ENCODE results near the gene TRAF2. TPM values are rescaled to one million over a fixed set of nuclear protein-coding genes. Genes with fewer than 3 reads are reported as not detected.

Gene TRAF2
- total and polyA plus RNA-seq, 2 of the 13 experiments (the other 11 are each of a cell fraction or from before 2014, with no cell fraction given), result 12.4 to 13.6 TPM

DNA sequence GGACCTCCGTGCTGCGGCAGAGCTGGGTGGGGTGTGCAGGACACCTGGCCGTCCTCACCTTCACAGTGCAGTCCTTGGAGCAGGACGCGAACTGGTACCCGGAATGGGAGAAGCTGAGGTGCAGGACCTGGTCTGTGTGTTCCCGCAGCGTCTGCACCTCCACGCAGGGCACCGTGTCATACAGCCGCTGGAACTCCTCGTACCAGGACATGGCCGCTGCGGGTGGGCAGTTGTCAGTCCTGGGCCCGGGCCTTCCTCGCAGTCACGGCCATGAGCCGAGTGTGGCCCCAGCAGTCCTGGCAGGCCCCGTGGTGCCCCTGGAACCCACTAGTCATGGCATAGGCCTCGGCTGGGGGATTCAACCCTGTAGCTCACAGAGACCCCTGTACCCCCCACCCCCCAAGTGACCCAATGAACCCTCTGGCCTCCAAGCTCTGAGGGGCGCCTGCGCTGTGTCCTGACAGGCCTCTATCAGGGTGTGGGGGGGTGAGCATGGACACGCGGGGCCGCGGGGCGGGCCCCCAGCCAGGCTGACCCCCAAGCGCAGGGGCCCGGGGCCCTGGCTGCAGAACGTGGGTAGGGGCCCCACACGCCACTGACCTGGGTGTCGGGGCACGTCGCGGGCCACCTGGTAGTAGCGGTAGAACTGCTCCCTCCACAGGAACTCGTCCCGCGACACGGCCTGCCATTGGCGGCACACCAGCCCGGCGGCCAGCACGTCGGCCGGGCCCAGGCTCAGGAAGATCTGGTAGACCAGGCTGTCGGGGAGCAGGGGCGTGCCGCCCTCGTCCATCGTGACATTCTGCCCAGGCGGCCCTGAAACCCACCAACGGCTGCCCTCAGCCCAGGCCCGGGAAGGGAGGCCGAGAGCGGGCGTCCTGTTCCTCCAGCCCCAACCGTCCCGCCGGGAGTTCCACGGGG, 57.2 kb downstream of the TRAF2 start (continued):
- TF ChIP-seq, protein P1, sequence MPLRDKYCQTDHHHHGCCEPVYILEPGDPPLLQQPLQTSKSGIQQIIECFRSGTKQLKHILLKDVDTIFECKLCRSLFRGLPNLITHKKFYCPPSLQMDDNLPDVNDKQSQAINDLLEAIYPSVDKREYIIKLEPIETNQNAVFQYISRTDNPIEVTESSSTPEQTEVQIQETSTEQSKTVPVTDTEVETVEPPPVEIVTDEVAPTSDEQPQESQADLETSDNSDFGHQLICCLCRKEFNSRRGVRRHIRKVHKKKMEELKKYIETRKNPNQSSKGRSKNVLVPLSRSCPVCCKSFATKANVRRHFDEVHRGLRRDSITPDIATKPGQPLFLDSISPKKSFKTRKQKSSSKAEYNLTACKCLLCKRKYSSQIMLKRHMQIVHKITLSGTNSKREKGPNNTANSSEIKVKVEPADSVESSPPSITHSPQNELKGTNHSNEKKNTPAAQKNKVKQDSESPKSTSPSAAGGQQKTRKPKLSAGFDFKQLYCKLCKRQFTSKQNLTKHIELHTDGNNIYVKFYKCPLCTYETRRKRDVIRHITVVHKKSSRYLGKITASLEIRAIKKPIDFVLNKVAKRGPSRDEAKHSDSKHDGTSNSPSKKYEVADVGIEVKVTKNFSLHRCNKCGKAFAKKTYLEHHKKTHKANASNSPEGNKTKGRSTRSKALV (CRISPR knock-in tag; IDR thresholded peaks at IDR 0.05), result peak; percentile 8; the same call in 1 of the 2 replicates
- TF ChIP-seq, protein P2, sequence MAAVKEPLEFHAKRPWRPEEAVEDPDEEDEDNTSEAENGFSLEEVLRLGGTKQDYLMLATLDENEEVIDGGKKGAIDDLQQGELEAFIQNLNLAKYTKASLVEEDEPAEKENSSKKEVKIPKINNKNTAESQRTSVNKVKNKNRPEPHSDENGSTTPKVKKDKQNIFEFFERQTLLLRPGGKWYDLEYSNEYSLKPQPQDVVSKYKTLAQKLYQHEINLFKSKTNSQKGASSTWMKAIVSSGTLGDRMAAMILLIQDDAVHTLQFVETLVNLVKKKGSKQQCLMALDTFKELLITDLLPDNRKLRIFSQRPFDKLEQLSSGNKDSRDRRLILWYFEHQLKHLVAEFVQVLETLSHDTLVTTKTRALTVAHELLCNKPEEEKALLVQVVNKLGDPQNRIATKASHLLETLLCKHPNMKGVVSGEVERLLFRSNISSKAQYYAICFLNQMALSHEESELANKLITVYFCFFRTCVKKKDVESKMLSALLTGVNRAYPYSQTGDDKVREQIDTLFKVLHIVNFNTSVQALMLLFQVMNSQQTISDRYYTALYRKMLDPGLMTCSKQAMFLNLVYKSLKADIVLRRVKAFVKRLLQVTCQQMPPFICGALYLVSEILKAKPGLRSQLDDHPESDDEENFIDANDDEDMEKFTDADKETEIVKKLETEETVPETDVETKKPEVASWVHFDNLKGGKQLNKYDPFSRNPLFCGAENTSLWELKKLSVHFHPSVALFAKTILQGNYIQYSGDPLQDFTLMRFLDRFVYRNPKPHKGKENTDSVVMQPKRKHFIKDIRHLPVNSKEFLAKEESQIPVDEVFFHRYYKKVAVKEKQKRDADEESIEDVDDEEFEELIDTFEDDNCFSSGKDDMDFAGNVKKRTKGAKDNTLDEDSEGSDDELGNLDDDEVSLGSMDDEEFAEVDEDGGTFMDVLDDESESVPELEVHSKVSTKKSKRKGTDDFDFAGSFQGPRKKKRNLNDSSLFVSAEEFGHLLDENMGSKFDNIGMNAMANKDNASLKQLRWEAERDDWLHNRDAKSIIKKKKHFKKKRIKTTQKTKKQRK (IDR thresholded peaks at IDR 0.05; ENCODE audit: low read length), result no peak
- no peak; the same call in 1 of the 2 replicates for TF ChIP-seq ZNF451 (CRISPR knock-in tag; IDR thresholded peaks at IDR 0.05)
- TF ChIP-seq AGO1 (IDR thresholded peaks at IDR 0.05; ENCODE audit: low read depth, low read length, poor library complexity, severe bottlenecking), result no peak
- no peak for TF ChIP-seq ZNF468 (CRISPR knock-in tag; IDR thresholded peaks at IDR 0.05)
- 0 out of 2 replicates have a peak, but pooled peaks have one; percentile 21 for TF ChIP-seq ZNF709 (CRISPR knock-in tag; IDR thresholded peaks at IDR 0.05)
- TF ChIP-seq, protein P3, sequence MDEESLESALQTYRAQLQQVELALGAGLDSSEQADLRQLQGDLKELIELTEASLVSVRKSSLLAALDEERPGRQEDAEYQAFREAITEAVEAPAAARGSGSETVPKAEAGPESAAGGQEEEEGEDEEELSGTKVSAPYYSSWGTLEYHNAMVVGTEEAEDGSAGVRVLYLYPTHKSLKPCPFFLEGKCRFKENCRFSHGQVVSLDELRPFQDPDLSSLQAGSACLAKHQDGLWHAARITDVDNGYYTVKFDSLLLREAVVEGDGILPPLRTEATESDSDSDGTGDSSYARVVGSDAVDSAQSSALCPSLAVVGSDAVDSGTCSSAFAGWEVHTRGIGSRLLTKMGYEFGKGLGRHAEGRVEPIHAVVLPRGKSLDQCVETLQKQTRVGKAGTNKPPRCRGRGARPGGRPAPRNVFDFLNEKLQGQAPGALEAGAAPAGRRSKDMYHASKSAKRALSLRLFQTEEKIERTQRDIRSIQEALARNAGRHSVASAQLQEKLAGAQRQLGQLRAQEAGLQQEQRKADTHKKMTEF (CRISPR knock-in tag; IDR thresholded peaks at IDR 0.05), result peak; percentile 33; the same call in 1 of the 2 replicates
- peak; percentile 62; the same call in 1 of the 2 replicates for TF ChIP-seq ZNF230 (CRISPR knock-in tag; IDR thresholded peaks at IDR 0.05)
- TF ChIP-seq, protein P4, sequence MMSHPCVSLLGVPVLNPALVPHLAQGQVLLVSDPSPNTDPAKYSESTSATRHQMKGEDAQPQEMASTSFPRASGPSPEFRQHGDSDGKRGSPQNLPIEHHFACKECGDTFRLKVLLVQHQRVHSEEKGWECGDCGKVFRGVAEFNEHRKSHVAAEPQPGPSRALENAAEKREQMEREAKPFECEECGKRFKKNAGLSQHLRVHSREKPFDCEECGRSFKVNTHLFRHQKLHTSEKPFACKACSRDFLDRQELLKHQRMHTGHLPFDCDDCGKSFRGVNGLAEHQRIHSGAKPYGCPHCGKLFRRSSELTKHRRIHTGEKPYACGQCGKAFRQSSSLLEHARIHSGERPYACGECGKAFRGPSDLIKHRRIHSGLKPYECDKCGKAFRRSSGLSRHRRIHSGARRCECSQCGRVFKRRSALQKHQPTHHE (CRISPR knock-in tag; IDR thresholded peaks at IDR 0.05; ENCODE audit: borderline replicate concordance), result 0 out of 2 replicates have a peak, but pooled peaks have one; percentile 35
- no peak for TF ChIP-seq PHF21A (CRISPR knock-in tag; IDR thresholded peaks at IDR 0.05)
- TF ChIP-seq MTA3 (CRISPR knock-in tag; IDR thresholded peaks at IDR 0.05), result no peak
- no peak for TF ChIP-seq SMAD3 (CRISPR knock-in tag; IDR thresholded peaks at IDR 0.05)
- TF ChIP-seq BRD4 (CRISPR knock-in tag; IDR thresholded peaks at IDR 0.05), result 0 out of 2 replicates have a peak, but pooled peaks have one; percentile 12
- TF ChIP-seq, protein P5, sequence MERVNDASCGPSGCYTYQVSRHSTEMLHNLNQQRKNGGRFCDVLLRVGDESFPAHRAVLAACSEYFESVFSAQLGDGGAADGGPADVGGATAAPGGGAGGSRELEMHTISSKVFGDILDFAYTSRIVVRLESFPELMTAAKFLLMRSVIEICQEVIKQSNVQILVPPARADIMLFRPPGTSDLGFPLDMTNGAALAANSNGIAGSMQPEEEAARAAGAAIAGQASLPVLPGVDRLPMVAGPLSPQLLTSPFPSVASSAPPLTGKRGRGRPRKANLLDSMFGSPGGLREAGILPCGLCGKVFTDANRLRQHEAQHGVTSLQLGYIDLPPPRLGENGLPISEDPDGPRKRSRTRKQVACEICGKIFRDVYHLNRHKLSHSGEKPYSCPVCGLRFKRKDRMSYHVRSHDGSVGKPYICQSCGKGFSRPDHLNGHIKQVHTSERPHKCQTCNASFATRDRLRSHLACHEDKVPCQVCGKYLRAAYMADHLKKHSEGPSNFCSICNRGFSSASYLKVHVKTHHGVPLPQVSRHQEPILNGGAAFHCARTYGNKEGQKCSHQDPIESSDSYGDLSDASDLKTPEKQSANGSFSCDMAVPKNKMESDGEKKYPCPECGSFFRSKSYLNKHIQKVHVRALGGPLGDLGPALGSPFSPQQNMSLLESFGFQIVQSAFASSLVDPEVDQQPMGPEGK (CRISPR knock-in tag; IDR thresholded peaks at IDR 0.05), result peak; percentile 57
- TF ChIP-seq ARID2 (CRISPR knock-in tag; IDR thresholded peaks at IDR 0.05; ENCODE audit: borderline replicate concordance), result no peak
- TF ChIP-seq ZNF891 (CRISPR knock-in tag; IDR thresholded peaks at IDR 0.05), result 0 out of 2 replicates have a peak, but pooled peaks have one; percentile 65
- no peak for TF ChIP-seq KLF13 (CRISPR knock-in tag; IDR thresholded peaks at IDR 0.05)
- 0 out of 2 replicates have a peak, but pooled peaks have one; percentile 54 for TF ChIP-seq ZNF557 (CRISPR knock-in tag; IDR thresholded peaks at IDR 0.05)
